Astrocyte (in vitro differentiated cells and primary cell): Measurements from ENCODE around the gene ANKDD1B.

ENCODE experiments used
- EZH2 ChIP-seq: IDR thresholded peaks from 2 replicates; pipeline ENCODE4 v1.6.1; 2012; ENCODE audit warnings: mild to moderate bottlenecking, low read length, inconsistent platforms; ENCODE audit not compliant: insufficient read depth
- TF ChIP-seq, protein P1 (sequence below): IDR thresholded peaks from 2 replicates; pipeline ENCODE4 v1.5.1; 2011; ENCODE audit warnings: low read depth, mild to moderate bottlenecking, inconsistent platforms, low read length, moderate library complexity; ENCODE audit not compliant: insufficient read depth

- TF ChIP-seq, protein P1, sequence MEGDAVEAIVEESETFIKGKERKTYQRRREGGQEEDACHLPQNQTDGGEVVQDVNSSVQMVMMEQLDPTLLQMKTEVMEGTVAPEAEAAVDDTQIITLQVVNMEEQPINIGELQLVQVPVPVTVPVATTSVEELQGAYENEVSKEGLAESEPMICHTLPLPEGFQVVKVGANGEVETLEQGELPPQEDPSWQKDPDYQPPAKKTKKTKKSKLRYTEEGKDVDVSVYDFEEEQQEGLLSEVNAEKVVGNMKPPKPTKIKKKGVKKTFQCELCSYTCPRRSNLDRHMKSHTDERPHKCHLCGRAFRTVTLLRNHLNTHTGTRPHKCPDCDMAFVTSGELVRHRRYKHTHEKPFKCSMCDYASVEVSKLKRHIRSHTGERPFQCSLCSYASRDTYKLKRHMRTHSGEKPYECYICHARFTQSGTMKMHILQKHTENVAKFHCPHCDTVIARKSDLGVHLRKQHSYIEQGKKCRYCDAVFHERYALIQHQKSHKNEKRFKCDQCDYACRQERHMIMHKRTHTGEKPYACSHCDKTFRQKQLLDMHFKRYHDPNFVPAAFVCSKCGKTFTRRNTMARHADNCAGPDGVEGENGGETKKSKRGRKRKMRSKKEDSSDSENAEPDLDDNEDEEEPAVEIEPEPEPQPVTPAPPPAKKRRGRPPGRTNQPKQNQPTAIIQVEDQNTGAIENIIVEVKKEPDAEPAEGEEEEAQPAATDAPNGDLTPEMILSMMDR: no peak
- no peak for TF ChIP-seq EZH2
Observed at GRCh38 chr5:75611311-75612225, at the start of gene ANKDD1B.
